Liver (tissue), 3 donors: Measurements from ENCODE around the gene EGFR.

ENCODE experiments used
- FOXA1 ChIP-seq: IDR thresholded peaks from 2 replicates; pipeline ENCODE4 v1.6.1; 2016; ENCODE audit warnings: antibody characterized with exemption
- RAD21 ChIP-seq, 2 donors: IDR thresholded peaks; 2 replicates each; pipeline ENCODE4 v1.6.1; 2016; ENCODE audit warnings: antibody characterized with exemption in 2 of 2, mild to moderate bottlenecking in 2 of 2
- TF ChIP-seq, protein P1 (sequence below): IDR thresholded peaks from 2 replicates; pipeline ENCODE4 v1.6.1; 2016; ENCODE audit warnings: antibody characterized with exemption, mild to moderate bottlenecking
- TF ChIP-seq, protein P2 (sequence below): fragments of 150-350 bp; IDR thresholded peaks from 2 replicates; pipeline ENCODE4 v1.5.1; 2017; ENCODE audit warnings: improper control_type of control experiment, low read depth, low read length; ENCODE audit not compliant: missing input control
- TF ChIP-seq, protein P3 (sequence below): IDR thresholded peaks from 2 replicates; pipeline ENCODE4 v1.6.1; 2016; ENCODE audit warnings: antibody characterized with exemption
- TF ChIP-seq, protein P4 (sequence below): IDR thresholded peaks from 2 replicates; pipeline ENCODE4 v1.6.1; 2016; ENCODE audit warnings: antibody characterized with exemption
- donor health status: healthy.
- donor health status: healthy.

DNA sequence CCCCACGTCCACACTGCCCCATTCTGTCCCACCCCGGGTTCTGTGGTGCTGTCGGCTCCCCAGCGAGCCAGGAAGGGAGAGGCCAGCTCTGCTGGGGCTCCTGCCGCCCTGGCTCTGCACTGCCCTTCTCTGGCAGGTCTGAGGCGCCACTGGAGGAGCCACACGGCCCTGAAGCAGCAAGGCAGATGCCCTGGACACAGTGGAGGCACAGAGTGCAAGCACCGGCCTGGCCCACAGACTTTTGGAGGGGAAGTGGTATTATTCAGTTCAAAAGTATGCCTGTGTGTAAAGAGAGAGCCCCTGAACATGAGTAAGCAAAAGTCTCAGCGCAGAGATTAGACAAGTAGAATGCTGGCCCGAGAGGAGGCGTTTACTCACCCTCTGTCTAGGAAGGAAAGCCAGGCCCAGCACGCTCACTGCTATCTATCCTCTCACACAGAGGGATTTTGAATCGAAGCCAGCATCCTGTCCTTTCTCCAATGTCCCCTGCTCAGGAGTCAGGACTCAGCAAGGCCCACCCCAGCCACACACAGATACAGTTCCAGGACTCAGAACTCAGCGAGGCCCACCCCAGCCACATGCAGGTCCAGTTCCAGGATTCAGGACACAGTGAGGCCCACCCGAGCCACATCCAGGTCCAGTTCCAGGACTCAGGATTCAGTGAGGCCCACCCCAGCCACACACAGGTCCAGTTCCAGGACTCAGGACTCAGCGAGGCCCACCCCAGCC is 115.0 kb downstream of the EGFR start:
- TF ChIP-seq, protein P1, sequence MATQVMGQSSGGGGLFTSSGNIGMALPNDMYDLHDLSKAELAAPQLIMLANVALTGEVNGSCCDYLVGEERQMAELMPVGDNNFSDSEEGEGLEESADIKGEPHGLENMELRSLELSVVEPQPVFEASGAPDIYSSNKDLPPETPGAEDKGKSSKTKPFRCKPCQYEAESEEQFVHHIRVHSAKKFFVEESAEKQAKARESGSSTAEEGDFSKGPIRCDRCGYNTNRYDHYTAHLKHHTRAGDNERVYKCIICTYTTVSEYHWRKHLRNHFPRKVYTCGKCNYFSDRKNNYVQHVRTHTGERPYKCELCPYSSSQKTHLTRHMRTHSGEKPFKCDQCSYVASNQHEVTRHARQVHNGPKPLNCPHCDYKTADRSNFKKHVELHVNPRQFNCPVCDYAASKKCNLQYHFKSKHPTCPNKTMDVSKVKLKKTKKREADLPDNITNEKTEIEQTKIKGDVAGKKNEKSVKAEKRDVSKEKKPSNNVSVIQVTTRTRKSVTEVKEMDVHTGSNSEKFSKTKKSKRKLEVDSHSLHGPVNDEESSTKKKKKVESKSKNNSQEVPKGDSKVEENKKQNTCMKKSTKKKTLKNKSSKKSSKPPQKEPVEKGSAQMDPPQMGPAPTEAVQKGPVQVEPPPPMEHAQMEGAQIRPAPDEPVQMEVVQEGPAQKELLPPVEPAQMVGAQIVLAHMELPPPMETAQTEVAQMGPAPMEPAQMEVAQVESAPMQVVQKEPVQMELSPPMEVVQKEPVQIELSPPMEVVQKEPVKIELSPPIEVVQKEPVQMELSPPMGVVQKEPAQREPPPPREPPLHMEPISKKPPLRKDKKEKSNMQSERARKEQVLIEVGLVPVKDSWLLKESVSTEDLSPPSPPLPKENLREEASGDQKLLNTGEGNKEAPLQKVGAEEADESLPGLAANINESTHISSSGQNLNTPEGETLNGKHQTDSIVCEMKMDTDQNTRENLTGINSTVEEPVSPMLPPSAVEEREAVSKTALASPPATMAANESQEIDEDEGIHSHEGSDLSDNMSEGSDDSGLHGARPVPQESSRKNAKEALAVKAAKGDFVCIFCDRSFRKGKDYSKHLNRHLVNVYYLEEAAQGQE = no peak
- TF ChIP-seq RAD21 (IDR thresholded peaks at IDR 0.05) (peak; percentile 19 to 28), FOXA1 (no peak)
- TF ChIP-seq, protein P2, sequence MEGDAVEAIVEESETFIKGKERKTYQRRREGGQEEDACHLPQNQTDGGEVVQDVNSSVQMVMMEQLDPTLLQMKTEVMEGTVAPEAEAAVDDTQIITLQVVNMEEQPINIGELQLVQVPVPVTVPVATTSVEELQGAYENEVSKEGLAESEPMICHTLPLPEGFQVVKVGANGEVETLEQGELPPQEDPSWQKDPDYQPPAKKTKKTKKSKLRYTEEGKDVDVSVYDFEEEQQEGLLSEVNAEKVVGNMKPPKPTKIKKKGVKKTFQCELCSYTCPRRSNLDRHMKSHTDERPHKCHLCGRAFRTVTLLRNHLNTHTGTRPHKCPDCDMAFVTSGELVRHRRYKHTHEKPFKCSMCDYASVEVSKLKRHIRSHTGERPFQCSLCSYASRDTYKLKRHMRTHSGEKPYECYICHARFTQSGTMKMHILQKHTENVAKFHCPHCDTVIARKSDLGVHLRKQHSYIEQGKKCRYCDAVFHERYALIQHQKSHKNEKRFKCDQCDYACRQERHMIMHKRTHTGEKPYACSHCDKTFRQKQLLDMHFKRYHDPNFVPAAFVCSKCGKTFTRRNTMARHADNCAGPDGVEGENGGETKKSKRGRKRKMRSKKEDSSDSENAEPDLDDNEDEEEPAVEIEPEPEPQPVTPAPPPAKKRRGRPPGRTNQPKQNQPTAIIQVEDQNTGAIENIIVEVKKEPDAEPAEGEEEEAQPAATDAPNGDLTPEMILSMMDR = no peak
- TF ChIP-seq, protein P3, sequence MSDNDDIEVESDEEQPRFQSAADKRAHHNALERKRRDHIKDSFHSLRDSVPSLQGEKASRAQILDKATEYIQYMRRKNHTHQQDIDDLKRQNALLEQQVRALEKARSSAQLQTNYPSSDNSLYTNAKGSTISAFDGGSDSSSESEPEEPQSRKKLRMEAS = no peak
- TF ChIP-seq, protein P4, sequence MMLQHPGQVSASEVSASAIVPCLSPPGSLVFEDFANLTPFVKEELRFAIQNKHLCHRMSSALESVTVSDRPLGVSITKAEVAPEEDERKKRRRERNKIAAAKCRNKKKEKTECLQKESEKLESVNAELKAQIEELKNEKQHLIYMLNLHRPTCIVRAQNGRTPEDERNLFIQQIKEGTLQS = no peak
